ENCODE measurements around the gene DBP.
"Not testable (repeated sequence)": the region's sequence is repeated elsewhere in the genome, so short reads cannot be mapped to it uniquely, and the experiment has no call there.

The DBP gene, protein sequence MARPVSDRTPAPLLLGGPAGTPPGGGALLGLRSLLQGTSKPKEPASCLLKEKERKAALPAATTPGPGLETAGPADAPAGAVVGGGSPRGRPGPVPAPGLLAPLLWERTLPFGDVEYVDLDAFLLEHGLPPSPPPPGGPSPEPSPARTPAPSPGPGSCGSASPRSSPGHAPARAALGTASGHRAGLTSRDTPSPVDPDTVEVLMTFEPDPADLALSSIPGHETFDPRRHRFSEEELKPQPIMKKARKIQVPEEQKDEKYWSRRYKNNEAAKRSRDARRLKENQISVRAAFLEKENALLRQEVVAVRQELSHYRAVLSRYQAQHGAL

GRCh38 chr19:48636859-48637448 lies at the start of gene DBP:
Gene DBP (minus strand): TSS chr19:48637379. CDS start chr19:48636994, 385 bp downstream.
- DNase-seq = peak; percentile 87

- not testable (repeated sequence) for DNase-seq
Measured at GRCh38 chr19:48686637-48687036, 49.5 kb upstream of the DBP start.

DNA sequence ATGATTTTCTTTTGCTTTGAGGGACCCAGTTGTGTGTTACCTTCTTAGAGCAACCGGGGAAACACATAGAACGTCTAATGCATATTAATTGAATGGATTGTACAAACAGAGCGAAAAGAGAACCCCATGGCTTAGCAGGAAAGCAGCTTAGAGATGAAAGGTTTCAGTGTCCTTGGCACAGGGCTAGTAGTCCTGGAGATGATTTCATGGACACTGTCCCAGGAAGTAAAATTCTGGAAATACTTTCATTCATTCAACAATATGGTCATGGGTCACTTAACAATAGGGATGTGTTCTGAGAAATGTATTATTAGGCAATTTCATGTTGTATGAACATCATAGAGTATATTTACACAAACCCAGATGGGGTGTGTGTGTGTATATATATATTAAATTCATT lies 48.9 kb upstream of the DBP start:
- DNase-seq = peak; percentile 83

DNA sequence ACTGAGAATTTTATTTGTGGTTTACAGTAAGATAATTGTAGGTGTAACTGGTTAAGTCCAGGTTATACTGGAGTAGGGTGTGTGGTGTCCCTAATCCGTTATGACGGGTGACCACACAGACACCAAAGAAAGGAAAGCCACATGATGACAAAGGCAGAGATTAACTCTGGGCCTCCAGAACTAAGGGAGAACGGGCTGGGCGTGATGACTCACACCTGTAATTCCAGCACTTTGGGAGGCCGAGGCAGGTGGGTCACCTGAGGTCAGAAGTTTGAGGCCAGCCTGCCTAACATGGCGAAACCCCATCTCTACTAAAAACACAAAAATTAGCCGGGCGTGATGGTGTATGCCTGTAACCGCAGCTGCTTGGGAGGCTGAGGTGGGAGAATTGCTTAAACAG lies 48.4 kb upstream of the DBP start:
- DNase-seq = peak; percentile 79

GRCh38 chr19:48683349-48683748 lies 46.2 kb upstream of the DBP start:
- DNase-seq = peak; percentile 89

DNA sequence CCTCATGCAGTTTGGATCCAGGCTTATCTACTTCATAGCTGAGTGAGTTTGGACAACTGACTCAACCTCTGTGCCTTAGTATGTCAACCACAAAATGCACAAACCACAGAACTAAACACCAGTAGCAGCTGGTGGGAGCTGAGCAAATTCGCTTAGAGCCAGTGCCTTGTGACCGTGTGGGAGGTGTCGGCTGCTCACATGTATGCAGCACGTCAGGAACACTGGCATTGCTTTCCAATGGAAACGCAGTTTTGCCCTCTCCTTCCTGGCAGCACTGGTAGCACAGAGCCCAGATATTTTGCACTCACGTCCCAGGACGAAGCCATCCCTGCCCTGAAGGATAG lies 43.9 kb upstream of the DBP start:
- peak; percentile 32 for DNase-seq

- no peak for DNase-seq
Measured at GRCh38 chr19:48680436-48681126, 43.4 kb upstream of the DBP start.

DNA sequence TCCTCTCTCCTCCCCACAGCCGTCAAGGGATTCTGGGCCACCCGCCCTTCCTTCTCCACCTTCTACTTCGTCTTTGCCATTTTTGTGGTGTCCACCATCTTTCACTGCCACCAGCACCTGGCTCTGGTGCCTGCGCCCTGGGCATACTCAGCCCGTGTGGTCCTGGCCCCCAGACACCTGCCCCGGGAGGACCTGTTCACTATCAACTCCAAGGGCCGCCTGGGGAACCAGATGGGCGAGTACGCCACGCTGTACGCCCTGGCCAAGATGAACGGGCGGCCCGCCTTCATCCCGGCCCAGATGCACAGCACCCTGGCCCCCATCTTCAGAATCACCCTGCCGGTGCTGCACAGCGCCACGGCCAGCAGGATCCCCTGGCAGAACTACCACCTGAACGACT lies 42.8 kb upstream of the DBP start:
- DNase-seq = not testable (repeated sequence)

- DNase-seq = no peak
Measured at GRCh38 chr19:48678201-48678600, 41.0 kb upstream of the DBP start.

GRCh38 chr19:48676887-48677286 lies 39.7 kb upstream of the DBP start:
- no peak for DNase-seq

- DNase-seq = no peak
Measured at GRCh38 chr19:48676487-48676886, 39.3 kb upstream of the DBP start.

- DNase-seq = peak; percentile 91
Measured at GRCh38 chr19:48674921-48675824, 38.0 kb upstream of the DBP start.

- no peak for DNase-seq
Measured at GRCh38 chr19:48674216-48674809, 37.1 kb upstream of the DBP start.

DNA sequence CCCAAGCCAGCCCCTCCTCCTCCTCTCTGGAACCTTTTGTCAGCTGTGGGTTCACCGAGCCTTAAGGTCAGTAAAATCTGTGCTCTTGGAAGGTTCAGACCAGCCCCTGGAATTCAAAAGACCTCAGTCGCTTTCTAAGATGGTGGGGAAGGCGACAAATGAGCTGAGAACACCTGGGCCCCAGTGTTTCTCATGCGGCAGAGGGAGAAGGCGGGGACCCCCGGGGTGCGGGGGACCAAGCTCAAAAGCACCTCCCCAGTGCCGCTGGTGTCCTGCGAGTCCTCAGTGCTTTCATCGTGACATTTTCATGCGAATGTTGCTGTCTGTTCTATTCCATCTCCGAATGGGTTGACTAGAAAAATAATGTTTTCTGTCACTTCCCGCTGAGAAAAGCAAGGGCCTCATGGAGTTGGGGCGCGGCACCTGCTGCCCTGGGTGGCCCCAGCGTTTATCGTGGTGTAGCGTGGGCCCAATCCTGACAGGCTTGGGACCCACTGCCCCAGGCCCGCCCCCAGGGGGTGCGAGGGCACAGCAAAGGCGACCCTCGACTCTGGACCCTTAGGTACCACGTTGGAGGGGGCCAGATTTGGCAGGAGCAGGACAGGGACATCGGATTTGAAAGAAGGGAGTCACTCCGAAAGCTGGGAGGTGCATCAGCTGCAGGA lies 36.4 kb upstream of the DBP start:
- DNase-seq = no peak

DNA sequence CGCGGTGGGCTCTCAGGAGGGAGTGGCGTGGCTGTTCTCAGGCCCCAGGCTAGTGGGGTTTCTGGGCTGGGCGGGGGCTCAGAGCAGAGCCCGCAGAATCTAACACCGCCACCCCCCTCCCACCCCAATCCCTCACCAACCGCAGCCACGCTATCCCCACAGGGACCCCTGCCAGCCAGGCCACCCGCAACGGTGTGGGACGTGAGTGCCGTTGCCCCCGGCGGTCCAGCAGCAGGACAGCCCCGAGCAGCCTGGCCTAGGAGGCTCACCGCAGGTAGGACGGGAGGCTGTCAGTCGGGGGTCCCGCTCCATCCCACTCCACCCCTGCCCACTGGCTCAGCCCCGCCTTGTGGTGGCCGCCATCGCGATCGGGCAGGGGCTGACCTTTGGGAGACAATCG lies 35.8 kb upstream of the DBP start, which contains the start of gene NTN5:
TSS of gene NTN5 (minus strand) at position 24 of the 400 bp plus-strand sequence. CDS start 2,031 bp downstream, outside the sequence.
- no peak for DNase-seq

GRCh38 chr19:48671446-48671995 lies 34.3 kb upstream of the DBP start:
- no peak for DNase-seq

DNA sequence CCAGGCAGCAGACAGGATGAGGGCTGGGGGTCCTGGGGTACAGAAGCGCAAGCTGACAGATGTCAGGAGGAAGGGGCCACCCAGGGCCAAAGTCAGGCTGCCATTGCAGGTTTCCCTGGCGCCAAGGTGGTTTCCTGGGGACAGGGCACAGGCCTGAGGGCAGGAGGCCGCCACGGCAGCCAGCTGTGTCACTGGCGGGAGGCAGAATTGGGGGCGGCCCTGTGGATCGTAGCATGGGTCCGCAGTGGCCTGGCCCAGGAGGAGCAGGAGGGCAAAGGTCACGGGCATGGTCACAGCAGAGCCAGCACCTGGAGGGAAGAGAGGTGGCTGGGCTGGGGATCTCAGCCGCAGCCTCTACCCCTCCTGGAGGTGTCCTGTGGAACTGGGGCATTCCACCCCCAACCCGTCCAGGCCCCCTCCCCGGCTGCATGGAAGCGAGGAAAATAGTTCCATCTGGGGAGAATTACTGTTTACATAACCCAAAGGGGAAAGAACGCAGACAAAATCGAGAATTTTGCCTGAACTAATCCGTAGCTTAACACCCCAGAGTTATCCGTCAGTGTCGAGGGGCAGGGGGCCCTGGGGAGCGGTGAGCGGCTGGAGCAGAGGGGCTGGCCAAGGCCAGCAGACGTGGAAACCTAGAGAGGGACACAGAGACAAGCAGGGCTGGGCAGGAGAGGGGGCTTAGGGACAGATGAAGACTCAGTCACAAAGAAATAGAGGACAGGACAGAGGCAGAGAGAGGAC lies 33.7 kb upstream of the DBP start:
- no peak for DNase-seq

GRCh38 chr19:48669903-48670668 lies 32.9 kb upstream of the DBP start:
- DNase-seq = no peak

GRCh38 chr19:48668761-48669160 lies 31.6 kb upstream of the DBP start:
- DNase-seq = no peak

DNA sequence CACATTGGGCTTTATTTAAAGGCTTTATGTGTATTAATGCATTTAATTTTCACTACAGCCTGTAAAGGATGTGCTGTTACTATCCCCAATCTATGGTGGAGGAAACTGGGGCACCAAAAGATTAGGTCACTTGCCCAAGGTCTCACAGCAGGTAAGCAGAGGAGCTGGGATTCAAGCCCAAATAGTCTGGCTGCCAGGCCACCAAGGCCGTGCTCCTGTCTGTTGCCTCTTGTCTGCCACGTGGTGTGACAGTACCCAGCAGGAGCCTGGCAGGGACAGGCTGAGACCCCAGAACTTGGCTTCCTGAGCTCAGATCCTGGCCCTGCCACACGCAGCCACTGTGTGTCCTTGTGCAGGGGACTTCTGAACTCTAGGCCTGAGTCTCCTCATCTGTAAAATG lies 31.2 kb upstream of the DBP start:
- DNase-seq = no peak

All from DMS53 (cell line).